Activated CD4-positive, alpha-beta T cell treated with anti-CD3 and anti-CD28 coated beads for 24 hours (primary cell): ENCODE data around the gene ADAT1.
"Not testable (repeated sequence)": the region's sequence is repeated elsewhere in the genome, so short reads cannot be mapped to it uniquely, and the experiment has no call there.

Experiments
- DNase-seq, 2 donors: peaks; one replicate each; pipeline ENCODE4 v3.0.0-alpha.2; 2020; ENCODE audit warnings: low read depth in 2 of 2

ADAT1 gene

GRCh38 chr16:75620326-75621169 is 2.5 kb downstream of the ADAT1 start:
- DNase-seq, result no peak

GRCh38 chr16:75618780-75619179 is 4.3 kb downstream of the ADAT1 start:
- DNase-seq, result no peak

GRCh38 chr16:75617121-75617520 is 6.0 kb downstream of the ADAT1 start:
- DNase-seq, result no peak

- no peak for DNase-seq
These were observed 6.5 kb downstream of the ADAT1 start for GRCh38 chr16:75616521-75617010.

GRCh38 chr16:75615619-75616018 is 7.5 kb downstream of the ADAT1 start:
- no peak for DNase-seq

GRCh38 chr16:75614066-75614897 is 8.8 kb downstream of the ADAT1 start:
- no peak for DNase-seq

- no peak for DNase-seq
These were observed 16.6 kb downstream of the ADAT1 start for GRCh38 chr16:75606507-75606906.

GRCh38 chr16:75603241-75603640 is 19.8 kb downstream of the ADAT1 start:
- no peak for DNase-seq

- no peak for DNase-seq
These were observed 23.4 kb downstream of the ADAT1 start for GRCh38 chr16:75599452-75600277.

- DNase-seq, result no peak
These were observed 29.0 kb downstream of the ADAT1 start for GRCh38 chr16:75593825-75594820.

- DNase-seq, result no peak
These were observed 29.8 kb downstream of the ADAT1 start for GRCh38 chr16:75593308-75593707.

- not testable (repeated sequence) for DNase-seq
These were observed 31.2 kb downstream of the ADAT1 start for GRCh38 chr16:75591927-75592326.

- no peak for DNase-seq
These were observed 31.9 kb downstream of the ADAT1 start for GRCh38 chr16:75590920-75591843.

GRCh38 chr16:75589306-75589705 is 33.8 kb downstream of the ADAT1 start:
- no peak for DNase-seq

- no peak for DNase-seq
These were observed 34.4 kb downstream of the ADAT1 start for GRCh38 chr16:75588716-75589115.

- no peak for DNase-seq
These were observed 39.0 kb downstream of the ADAT1 start for GRCh38 chr16:75584108-75584507.

GRCh38 chr16:75579281-75579834 is 43.7 kb downstream of the ADAT1 start:
- no peak for DNase-seq

GRCh38 chr16:75578725-75579124 is 44.4 kb downstream of the ADAT1 start:
- no peak for DNase-seq

GRCh38 chr16:75578212-75578611 is 44.9 kb downstream of the ADAT1 start:
- no peak for DNase-seq
